GM23338 (cell line): ENCODE measurements around the gene DAAM2. TPM values are rescaled to one million over a fixed set of nuclear protein-coding genes. Genes with fewer than 3 reads are reported as not detected.
A peak's percentile ranks its signal among the peaks of the same experiment; 100 is the strongest.

Experiments
- ATAC-seq: fragments of 200-7000 bp; cut with Tn5 transposase; 3 replicates; pipeline ENCODE4 v1.9.1; 2020
- DNase-seq: peaks from one replicate; pipeline ENCODE4 v3.0.0-alpha.2; 2015; ENCODE audit warnings: low spot score
- H2AFZ ChIP-seq: fragments of 200-600 bp; sonication (generic); 2 replicates; pipeline ENCODE4 v1.8.0; 2016; ENCODE audit warnings: antibody characterized with exemption, mild to moderate bottlenecking, moderate library complexity
- H3F3A ChIP-seq: fragments of 200-600 bp; sonication (generic); replicated peaks from 2 replicates; pipeline ENCODE4 v1.8.0; 2017; ENCODE audit warnings: antibody characterized with exemption, mixed run types, low read depth
- H3K27ac ChIP-seq: fragments of 200-600 bp; sonication (generic); 2 replicates; pipeline ENCODE4 v1.6.1; 2016; ENCODE audit warnings: low read depth
- H3K27me3 ChIP-seq: fragments of 200-600 bp; sonication (generic); 2 replicates; pipeline ENCODE4 v1.8.0; 2016; ENCODE audit warnings: mild to moderate bottlenecking, mixed run types, moderate library complexity; ENCODE audit not compliant: insufficient read depth
- H3K36me3 ChIP-seq: fragments of 200-600 bp; sonication (generic); 2 replicates; pipeline ENCODE4 v1.8.0; 2016; ENCODE audit warnings: mild to moderate bottlenecking; ENCODE audit not compliant: insufficient read depth
- H3K4me1 ChIP-seq: fragments of 200-600 bp; sonication (generic); 2 replicates; pipeline ENCODE4 v1.8.0; 2016; ENCODE audit warnings: mild to moderate bottlenecking, moderate library complexity; ENCODE audit not compliant: insufficient read depth
- H3K4me2 ChIP-seq: fragments of 200-600 bp; sonication (generic); 2 replicates; pipeline ENCODE4 v1.7.1; 2017; ENCODE audit warnings: mixed run types
- H3K4me3 ChIP-seq: fragments of 200-600 bp; sonication (generic); 2 replicates; pipeline ENCODE4 v1.6.1; 2016; ENCODE audit warnings: mixed run types
- H3K79me2 ChIP-seq: fragments of 200-600 bp; sonication (generic); replicated peaks from 2 replicates; pipeline ENCODE4 v1.8.0; 2017; ENCODE audit warnings: mild to moderate bottlenecking; ENCODE audit not compliant: insufficient read depth
- H3K9me2 ChIP-seq: fragments of 200-600 bp; sonication (generic); 2 replicates; pipeline ENCODE4 v1.8.0; 2017; ENCODE audit not compliant: insufficient read depth
- H4K20me1 ChIP-seq: fragments of 200-600 bp; sonication (generic); replicated peaks from 2 replicates; pipeline ENCODE4 v1.8.0; 2017; ENCODE audit warnings: mild to moderate bottlenecking; ENCODE audit not compliant: insufficient read depth
- H3K27ac Mint-ChIP-seq: 2 replicates; pipeline ENCODE4 v1.8.0; 2020; ENCODE audit warnings: inconsistent platforms, mild to moderate bottlenecking, moderate library complexity, mixed read lengths
- H3K27me3 Mint-ChIP-seq: 3 replicates; pipeline ENCODE4 v1.8.0; 2022; ENCODE audit warnings: low read depth, mild to moderate bottlenecking, moderate library complexity, mixed read lengths, inconsistent platforms; ENCODE audit not compliant: insufficient read depth, poor library complexity
- H3K36me3 Mint-ChIP-seq: 3 replicates; pipeline ENCODE4 v1.8.0; 2021; ENCODE audit warnings: low read depth, mild to moderate bottlenecking, inconsistent platforms, moderate library complexity, mixed read lengths
- H3K4me1 Mint-ChIP-seq: 3 replicates; pipeline ENCODE4 v1.8.0; 2020; ENCODE audit warnings: mild to moderate bottlenecking, inconsistent platforms, mixed read lengths
- H3K4me3 Mint-ChIP-seq: 3 replicates; pipeline ENCODE4 v1.8.0; 2021; ENCODE audit warnings: moderate library complexity, mild to moderate bottlenecking, inconsistent platforms, mixed read lengths
- H3K9me3 Mint-ChIP-seq: 3 replicates; pipeline ENCODE4 v1.8.0; 2020; ENCODE audit warnings: moderate library complexity, mild to moderate bottlenecking, inconsistent platforms, mixed read lengths
- CREB1 ChIP-seq: fragments of 250-450 bp; sonication (Bioruptor Pico); IDR thresholded peaks from 2 replicates; pipeline ENCODE4 v1.5.0; 2020; ENCODE audit warnings: low read depth, mild to moderate bottlenecking, moderate library complexity
- EZH2 ChIP-seq: fragments of 200-600 bp; sonication (generic); IDR thresholded peaks from one replicate; pipeline ENCODE4 v1.8.0; 2017; ENCODE audit warnings: antibody characterized with exemption, mild to moderate bottlenecking, low read depth; ENCODE audit not compliant: unreplicated experiment
- EZH2phosphoT487 ChIP-seq: fragments of 200-600 bp; sonication (generic); IDR thresholded peaks from one replicate; pipeline ENCODE4 v1.8.1; 2018; ENCODE audit warnings: antibody characterized with exemption; ENCODE audit not compliant: unreplicated experiment
- JUNB ChIP-seq: IDR thresholded peaks from one replicate; pipeline ENCODE4 v1.6.1; 2016; ENCODE audit warnings: antibody characterized with exemption; ENCODE audit not compliant: unreplicated experiment
- NANOG ChIP-seq: IDR thresholded peaks from 2 replicates; pipeline ENCODE4 v1.6.1; 2016; ENCODE audit warnings: antibody characterized with exemption, borderline replicate concordance
- POLR2AphosphoS5 ChIP-seq: IDR thresholded peaks from 2 replicates; pipeline ENCODE4 v1.6.1; 2016; ENCODE audit warnings: antibody characterized with exemption, low read depth
- STAT1 ChIP-seq: IDR thresholded peaks from one replicate; pipeline ENCODE4 v1.6.1; 2016; ENCODE audit warnings: antibody characterized with exemption; ENCODE audit not compliant: unreplicated experiment
- ZNF114 ChIP-seq: fragments of 250-450 bp; sonication (Bioruptor Pico); IDR thresholded peaks from 2 replicates; pipeline ENCODE4 v1.5.0; 2020; ENCODE audit warnings: mild to moderate bottlenecking, moderate library complexity
- ZNF331 ChIP-seq: fragments of 250-450 bp; sonication (Bioruptor Pico); IDR thresholded peaks from 2 replicates; pipeline ENCODE4 v1.5.0; 2020; ENCODE audit warnings: low read depth, mild to moderate bottlenecking, moderate library complexity
- polyA plus RNA-seq: library from polyadenylated mRNA; unstranded; fragments of >200 nt; fragmentation: Nextera tagmentation; extraction: Ambion mirVana; gene quantifications from 2 replicates; pipeline ENCODE4 v1.2.1, GENCODE V29; 2016
- total RNA-seq: library from RNA; depleted of rRNA; stranded (reverse); fragments of >200 nt; shearing (Covaris generic); gene quantifications from 2 replicates; pipeline ENCODE4 v1.2.3, GENCODE V29; 2014
- TF ChIP-seq, protein P1 (sequence below): IDR thresholded peaks from one replicate; pipeline ENCODE4 v1.6.1; 2018; ENCODE audit warnings: antibody characterized with exemption; ENCODE audit not compliant: unreplicated experiment
- TF ChIP-seq, protein P2 (sequence below): IDR thresholded peaks from 2 replicates; pipeline ENCODE4 v1.6.1; 2016; ENCODE audit warnings: antibody characterized with exemption
- TF ChIP-seq, protein P3 (sequence below), 2 experiments: fragments of 200-600 bp in 1 of 2; sonication (generic) in 1 of 2; conservative IDR thresholded peaks; 2 replicates each; pipeline versions ENCODE4 v1.5.1 to v1.6.1; 2016 to 2017; ENCODE audit warnings: antibody characterized with exemption in 2 of 2, low read depth in 2 of 2, mild to moderate bottlenecking in 2 of 2, moderate library complexity in 1 of 2
- TF ChIP-seq, protein P4 (sequence below): fragments of 250-450 bp; sonication (Bioruptor Pico); IDR thresholded peaks from 2 replicates; pipeline ENCODE4 v1.5.0; 2020; ENCODE audit warnings: mild to moderate bottlenecking, moderate library complexity

The DAAM2 gene
- total and polyA plus RNA-seq, 2 experiments from 2014 or later, result 1.4 to 4.9 TPM

DNA sequence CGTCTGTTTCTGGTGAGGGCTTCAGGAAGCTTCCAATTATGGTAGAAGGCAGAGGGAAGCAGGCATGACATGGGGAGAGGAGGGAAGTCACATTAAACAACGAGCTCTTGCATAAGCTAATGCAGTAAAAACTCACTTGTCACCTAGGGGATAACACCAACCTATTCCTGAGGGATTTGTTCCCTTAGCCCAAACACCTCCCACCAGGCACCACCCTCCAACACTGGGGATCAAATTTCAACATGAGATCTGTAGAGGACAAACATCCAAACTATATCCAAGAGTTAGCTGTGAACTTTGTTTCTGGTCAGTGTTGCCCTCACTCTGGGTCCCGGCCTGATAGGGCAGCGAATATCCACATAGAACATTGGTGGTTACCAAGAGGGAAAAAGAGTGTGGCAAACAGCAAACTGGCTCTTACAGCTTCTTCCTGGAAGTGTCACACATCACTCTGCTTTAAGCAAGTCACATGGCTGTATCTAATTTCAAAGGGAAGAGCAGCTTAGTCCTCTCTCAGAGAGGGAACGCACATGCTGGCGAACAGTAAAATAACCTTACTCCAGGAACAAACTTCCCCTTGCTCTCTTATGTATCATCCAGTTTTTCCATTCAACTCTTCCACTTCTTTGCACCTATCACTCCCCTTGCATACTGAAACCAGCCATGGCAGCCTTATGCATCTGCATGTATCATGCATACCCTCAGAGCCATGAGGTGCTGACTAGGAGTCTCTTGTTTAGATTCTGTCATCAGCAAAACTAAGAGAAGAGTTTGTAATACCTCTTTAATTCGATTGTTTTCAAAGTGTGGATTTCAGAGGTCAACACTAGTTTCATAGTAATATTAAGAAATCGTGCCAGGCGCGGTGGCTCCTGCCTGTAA lies 146.8 kb downstream of the DAAM2 start:
- H3K36me3 ChIP-seq, result no peaks in the 10 kb centered on the region
- H3K79me2 ChIP-seq, result no peaks in the 10 kb centered on the region
- peak overlapping the region; percentile 83 for H2AFZ ChIP-seq
- Mint-ChIP-seq H3K4me3 (no peak overlapping the region), H3K9me3 (no peaks in the 10 kb centered on the region), H3K4me1 (peaks cover 19% of the 10 kb centered on the region; the same call in 2 of the 3 replicates), H3K27ac (no peak overlapping the region), H3K36me3 (no peaks in the 10 kb centered on the region), H3K27me3 (no peaks in the 10 kb centered on the region)
- ATAC-seq (peak; percentile 28), DNase-seq (peak; percentile 42)
- peak overlapping the region; percentile 23; the same call in 1 of the 2 replicates for H3K4me2 ChIP-seq
- peaks cover 14% of the 10 kb centered on the region for H3K9me2 ChIP-seq
- peaks cover 17% of the 10 kb centered on the region for H3K4me1 ChIP-seq
- H3K27ac ChIP-seq, result peak overlapping the region; percentile 67
- no peaks in the 10 kb centered on the region for H4K20me1 ChIP-seq
- H3F3A ChIP-seq, result 0 out of 2 replicates have a peak, but pooled peaks cover 2% of the 10 kb centered on the region
- TF ChIP-seq ZNF114 (CRISPR knock-in tag) (no peak), JUNB (no peak), NANOG (no peak), ZNF331 (CRISPR knock-in tag) (no peak), EZH2phosphoT487 (no peak), EZH2 (no peak), POLR2AphosphoS5 (no peak), CREB1 (no peak), STAT1 (no peak)
- TF ChIP-seq, protein P1, sequence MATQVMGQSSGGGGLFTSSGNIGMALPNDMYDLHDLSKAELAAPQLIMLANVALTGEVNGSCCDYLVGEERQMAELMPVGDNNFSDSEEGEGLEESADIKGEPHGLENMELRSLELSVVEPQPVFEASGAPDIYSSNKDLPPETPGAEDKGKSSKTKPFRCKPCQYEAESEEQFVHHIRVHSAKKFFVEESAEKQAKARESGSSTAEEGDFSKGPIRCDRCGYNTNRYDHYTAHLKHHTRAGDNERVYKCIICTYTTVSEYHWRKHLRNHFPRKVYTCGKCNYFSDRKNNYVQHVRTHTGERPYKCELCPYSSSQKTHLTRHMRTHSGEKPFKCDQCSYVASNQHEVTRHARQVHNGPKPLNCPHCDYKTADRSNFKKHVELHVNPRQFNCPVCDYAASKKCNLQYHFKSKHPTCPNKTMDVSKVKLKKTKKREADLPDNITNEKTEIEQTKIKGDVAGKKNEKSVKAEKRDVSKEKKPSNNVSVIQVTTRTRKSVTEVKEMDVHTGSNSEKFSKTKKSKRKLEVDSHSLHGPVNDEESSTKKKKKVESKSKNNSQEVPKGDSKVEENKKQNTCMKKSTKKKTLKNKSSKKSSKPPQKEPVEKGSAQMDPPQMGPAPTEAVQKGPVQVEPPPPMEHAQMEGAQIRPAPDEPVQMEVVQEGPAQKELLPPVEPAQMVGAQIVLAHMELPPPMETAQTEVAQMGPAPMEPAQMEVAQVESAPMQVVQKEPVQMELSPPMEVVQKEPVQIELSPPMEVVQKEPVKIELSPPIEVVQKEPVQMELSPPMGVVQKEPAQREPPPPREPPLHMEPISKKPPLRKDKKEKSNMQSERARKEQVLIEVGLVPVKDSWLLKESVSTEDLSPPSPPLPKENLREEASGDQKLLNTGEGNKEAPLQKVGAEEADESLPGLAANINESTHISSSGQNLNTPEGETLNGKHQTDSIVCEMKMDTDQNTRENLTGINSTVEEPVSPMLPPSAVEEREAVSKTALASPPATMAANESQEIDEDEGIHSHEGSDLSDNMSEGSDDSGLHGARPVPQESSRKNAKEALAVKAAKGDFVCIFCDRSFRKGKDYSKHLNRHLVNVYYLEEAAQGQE, result no peak
- TF ChIP-seq, protein P2, sequence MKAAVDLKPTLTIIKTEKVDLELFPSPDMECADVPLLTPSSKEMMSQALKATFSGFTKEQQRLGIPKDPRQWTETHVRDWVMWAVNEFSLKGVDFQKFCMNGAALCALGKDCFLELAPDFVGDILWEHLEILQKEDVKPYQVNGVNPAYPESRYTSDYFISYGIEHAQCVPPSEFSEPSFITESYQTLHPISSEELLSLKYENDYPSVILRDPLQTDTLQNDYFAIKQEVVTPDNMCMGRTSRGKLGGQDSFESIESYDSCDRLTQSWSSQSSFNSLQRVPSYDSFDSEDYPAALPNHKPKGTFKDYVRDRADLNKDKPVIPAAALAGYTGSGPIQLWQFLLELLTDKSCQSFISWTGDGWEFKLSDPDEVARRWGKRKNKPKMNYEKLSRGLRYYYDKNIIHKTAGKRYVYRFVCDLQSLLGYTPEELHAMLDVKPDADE, result no peak
- TF ChIP-seq, protein P3, sequence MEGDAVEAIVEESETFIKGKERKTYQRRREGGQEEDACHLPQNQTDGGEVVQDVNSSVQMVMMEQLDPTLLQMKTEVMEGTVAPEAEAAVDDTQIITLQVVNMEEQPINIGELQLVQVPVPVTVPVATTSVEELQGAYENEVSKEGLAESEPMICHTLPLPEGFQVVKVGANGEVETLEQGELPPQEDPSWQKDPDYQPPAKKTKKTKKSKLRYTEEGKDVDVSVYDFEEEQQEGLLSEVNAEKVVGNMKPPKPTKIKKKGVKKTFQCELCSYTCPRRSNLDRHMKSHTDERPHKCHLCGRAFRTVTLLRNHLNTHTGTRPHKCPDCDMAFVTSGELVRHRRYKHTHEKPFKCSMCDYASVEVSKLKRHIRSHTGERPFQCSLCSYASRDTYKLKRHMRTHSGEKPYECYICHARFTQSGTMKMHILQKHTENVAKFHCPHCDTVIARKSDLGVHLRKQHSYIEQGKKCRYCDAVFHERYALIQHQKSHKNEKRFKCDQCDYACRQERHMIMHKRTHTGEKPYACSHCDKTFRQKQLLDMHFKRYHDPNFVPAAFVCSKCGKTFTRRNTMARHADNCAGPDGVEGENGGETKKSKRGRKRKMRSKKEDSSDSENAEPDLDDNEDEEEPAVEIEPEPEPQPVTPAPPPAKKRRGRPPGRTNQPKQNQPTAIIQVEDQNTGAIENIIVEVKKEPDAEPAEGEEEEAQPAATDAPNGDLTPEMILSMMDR (conservative IDR thresholded peaks at IDR 0.05; ENCODE audit: low read depth in 2 of 2), result no peak
- TF ChIP-seq, protein P4, sequence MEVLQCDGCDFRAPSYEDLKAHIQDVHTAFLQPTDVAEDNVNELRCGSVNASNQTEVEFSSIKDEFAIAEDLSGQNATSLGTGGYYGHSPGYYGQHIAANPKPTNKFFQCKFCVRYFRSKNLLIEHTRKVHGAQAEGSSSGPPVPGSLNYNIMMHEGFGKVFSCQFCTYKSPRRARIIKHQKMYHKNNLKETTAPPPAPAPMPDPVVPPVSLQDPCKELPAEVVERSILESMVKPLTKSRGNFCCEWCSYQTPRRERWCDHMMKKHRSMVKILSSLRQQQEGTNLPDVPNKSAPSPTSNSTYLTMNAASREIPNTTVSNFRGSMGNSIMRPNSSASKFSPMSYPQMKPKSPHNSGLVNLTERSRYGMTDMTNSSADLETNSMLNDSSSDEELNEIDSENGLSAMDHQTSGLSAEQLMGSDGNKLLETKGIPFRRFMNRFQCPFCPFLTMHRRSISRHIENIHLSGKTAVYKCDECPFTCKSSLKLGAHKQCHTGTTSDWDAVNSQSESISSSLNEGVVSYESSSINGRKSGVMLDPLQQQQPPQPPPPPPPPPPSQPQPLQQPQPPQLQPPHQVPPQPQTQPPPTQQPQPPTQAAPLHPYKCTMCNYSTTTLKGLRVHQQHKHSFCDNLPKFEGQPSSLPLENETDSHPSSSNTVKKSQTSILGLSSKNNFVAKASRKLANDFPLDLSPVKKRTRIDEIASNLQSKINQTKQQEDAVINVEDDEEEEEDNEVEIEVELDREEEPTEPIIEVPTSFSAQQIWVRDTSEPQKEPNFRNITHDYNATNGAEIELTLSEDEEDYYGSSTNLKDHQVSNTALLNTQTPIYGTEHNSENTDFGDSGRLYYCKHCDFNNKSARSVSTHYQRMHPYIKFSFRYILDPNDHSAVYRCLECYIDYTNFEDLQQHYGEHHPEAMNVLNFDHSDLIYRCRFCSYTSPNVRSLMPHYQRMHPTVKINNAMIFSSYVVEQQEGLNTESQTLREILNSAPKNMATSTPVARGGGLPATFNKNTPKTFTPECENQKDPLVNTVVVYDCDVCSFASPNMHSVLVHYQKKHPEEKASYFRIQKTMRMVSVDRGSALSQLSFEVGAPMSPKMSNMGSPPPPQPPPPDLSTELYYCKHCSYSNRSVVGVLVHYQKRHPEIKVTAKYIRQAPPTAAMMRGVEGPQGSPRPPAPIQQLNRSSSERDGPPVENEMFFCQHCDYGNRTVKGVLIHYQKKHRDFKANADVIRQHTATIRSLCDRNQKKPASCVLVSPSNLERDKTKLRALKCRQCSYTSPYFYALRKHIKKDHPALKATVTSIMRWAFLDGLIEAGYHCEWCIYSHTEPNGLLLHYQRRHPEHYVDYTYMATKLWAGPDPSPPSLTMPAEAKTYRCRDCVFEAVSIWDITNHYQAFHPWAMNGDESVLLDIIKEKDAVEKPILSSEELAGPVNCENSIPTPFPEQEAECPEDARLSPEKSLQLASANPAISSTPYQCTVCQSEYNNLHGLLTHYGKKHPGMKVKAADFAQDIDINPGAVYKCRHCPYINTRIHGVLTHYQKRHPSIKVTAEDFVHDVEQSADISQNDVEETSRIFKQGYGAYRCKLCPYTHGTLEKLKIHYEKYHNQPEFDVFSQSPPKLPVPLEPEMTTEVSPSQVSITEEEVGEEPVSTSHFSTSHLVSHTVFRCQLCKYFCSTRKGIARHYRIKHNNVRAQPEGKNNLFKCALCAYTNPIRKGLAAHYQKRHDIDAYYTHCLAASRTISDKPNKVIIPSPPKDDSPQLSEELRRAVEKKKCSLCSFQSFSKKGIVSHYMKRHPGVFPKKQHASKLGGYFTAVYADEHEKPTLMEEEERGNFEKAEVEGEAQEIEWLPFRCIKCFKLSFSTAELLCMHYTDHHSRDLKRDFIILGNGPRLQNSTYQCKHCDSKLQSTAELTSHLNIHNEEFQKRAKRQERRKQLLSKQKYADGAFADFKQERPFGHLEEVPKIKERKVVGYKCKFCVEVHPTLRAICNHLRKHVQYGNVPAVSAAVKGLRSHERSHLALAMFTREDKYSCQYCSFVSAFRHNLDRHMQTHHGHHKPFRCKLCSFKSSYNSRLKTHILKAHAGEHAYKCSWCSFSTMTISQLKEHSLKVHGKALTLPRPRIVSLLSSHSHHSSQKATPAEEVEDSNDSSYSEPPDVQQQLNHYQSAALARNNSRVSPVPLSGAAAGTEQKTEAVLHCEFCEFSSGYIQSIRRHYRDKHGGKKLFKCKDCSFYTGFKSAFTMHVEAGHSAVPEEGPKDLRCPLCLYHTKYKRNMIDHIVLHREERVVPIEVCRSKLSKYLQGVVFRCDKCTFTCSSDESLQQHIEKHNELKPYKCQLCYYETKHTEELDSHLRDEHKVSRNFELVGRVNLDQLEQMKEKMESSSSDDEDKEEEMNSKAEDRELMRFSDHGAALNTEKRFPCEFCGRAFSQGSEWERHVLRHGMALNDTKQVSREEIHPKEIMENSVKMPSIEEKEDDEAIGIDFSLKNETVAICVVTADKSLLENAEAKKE, result no peak
- no peak overlapping the region for H3K4me3 ChIP-seq
- no peaks in the 10 kb centered on the region for H3K27me3 ChIP-seq
